GM19467 (cell line): ENCODE data around the gene PNMA3.
"Not testable (repeated sequence)": the region's sequence is repeated elsewhere in the genome, so short reads cannot be mapped to it uniquely, and the experiment has no call there.

ENCODE experiments used
- ATAC-seq: cut with Tn5 transposase; IDR thresholded peaks from one replicate; pipeline ENCODE4 v1.9.1; 2021; ENCODE audit warnings: mild to moderate bottlenecking, moderate library complexity; ENCODE audit not compliant: unreplicated experiment

The PNMA3 gene, protein sequence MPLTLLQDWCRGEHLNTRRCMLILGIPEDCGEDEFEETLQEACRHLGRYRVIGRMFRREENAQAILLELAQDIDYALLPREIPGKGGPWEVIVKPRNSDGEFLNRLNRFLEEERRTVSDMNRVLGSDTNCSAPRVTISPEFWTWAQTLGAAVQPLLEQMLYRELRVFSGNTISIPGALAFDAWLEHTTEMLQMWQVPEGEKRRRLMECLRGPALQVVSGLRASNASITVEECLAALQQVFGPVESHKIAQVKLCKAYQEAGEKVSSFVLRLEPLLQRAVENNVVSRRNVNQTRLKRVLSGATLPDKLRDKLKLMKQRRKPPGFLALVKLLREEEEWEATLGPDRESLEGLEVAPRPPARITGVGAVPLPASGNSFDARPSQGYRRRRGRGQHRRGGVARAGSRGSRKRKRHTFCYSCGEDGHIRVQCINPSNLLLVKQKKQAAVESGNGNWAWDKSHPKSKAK

GRCh38 chrX:153055871-153056749, at the start of gene PNMA3:
Gene PNMA3 (plus strand): TSS chrX:153056470. CDS start chrX:153057056, 586 bp downstream.
- ATAC-seq = no peak

DNA sequence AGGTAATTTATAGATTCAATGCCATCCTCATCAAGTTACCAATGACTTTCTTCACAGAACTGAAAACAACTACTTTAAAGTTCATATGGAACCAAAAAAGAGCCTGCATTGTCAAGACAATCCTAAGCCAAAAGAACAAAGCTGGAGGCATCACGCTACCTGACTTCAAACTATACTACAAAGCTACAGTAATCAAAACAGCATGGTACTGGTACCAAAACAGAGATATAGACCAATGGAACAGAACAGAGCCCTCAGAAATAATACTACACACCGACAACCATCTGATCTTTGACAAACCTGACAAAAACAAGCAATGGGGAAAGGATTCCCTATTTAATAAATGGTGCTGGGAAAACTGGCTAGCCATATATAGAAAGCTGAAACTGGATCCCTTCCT, 39.1 kb upstream of the PNMA3 start:
- not testable (repeated sequence) for ATAC-seq

DNA sequence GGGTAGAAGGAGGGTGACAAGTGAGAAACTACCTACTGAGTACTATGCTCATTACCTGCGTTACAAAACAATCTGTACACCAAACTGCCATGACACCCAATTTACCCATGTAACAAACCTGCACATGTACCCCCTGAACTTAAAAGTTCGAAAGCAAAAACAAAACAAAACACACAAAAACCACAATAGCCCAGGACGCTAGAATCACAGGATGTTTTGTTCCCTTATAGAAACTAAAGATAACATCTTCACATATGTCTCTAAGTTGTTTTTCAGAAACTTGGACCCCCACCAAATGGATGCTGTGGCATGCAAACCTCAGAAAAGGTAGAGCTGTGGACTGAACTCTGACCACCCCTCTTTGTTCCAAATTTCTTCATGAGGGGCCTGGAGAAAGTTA, 37.1 kb upstream of the PNMA3 start:
- no peak for ATAC-seq

- not testable (repeated sequence) for ATAC-seq
Observed at GRCh38 chrX:153026501-153026900, 29.8 kb upstream of the PNMA3 start.

GRCh38 chrX:153028487-153028886, 27.8 kb upstream of the PNMA3 start:
- ATAC-seq = not testable (repeated sequence)

GRCh38 chrX:153029162-153029561, 27.1 kb upstream of the PNMA3 start:
- ATAC-seq = no peak

GRCh38 chrX:153029875-153030274, 26.4 kb upstream of the PNMA3 start:
- ATAC-seq = no peak

- ATAC-seq = no peak
Observed at GRCh38 chrX:153030801-153031200, 25.5 kb upstream of the PNMA3 start.

DNA sequence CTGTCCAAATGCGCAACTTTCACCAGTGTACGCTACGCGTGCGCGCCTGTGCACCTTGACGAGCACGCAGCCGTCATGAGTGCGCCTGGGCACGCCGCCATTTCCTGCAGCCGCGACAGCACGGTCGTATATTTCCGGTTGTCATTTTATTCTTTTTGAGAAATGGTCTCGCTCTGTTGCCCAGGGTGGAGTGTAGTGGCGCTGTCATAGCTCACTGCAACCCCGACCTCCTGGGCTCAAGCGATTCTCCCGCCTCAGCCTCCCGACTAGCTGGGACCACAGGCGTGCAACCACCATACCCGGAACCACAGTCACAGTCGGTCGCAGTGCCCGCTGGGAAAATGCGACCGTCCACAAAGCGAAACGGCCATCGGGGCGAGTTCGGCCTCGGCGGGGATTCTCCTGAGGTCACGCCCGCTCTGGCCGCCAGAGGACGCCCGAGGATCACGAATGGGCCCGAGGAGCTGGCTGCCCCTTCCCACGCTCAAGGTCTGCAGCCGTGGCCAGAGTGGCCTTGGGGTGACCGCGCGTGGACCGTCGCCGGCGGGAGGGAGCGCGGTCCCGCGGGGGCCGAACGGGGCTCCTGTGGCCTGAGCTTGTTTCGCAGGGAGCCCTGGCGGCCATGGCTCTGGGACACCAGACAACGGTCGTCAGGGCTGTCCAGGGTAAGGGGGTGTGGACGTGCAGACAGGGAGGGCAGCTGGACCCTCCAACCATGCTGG, 23.7 kb upstream of the PNMA3 start:
- ATAC-seq = peak; percentile 76

DNA sequence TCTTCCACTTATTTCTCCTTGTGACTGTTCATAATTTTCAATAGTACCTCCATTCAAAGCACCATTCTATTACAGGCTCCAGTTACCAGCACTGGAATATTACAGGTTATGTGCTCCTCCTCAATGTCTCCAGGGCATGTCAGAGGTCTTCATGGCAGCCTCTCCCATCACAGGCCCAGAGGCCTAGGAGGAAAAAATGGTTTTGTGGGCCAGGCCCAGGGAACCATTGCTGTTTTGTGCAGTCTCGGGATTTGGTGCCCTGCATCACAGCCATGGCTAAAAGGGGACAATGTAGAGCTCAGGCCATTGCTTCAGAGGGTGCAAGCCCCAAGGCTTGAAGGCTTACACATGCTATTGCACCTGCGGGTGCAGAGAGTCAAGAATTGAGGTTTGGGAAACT, 7.2 kb upstream of the PNMA3 start:
- no peak for ATAC-seq

DNA sequence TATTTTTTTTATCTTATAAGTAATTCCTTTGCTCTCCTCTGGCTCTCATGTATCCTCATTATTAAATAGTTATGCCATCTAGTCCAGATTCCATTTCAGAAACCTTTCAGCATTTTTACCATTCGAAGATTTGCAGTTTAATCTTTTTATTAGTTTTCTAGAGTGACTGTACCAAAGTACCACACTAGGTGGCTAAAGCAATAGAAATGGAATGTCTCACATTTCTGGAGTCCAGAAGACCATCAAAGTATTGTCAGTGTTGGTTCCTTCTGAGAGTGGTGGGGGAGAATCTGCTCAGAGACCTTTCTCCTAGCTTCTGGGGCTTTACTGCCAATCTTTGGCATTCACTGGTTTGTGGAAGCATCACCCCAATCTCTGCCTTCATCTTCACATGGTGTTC, 3.7 kb upstream of the PNMA3 start:
- no peak for ATAC-seq

DNA sequence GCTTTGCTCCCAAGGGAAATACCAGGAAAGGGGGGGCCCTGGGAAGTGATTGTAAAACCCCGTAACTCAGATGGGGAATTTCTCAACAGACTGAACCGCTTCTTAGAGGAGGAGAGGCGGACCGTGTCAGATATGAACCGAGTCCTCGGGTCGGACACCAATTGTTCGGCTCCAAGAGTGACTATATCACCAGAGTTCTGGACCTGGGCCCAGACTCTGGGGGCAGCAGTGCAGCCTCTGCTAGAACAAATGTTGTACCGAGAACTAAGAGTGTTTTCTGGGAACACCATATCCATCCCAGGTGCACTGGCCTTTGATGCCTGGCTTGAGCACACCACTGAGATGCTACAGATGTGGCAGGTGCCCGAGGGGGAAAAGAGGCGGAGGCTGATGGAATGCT, 1.0 kb downstream of the PNMA3 start:
- no peak for ATAC-seq

DNA sequence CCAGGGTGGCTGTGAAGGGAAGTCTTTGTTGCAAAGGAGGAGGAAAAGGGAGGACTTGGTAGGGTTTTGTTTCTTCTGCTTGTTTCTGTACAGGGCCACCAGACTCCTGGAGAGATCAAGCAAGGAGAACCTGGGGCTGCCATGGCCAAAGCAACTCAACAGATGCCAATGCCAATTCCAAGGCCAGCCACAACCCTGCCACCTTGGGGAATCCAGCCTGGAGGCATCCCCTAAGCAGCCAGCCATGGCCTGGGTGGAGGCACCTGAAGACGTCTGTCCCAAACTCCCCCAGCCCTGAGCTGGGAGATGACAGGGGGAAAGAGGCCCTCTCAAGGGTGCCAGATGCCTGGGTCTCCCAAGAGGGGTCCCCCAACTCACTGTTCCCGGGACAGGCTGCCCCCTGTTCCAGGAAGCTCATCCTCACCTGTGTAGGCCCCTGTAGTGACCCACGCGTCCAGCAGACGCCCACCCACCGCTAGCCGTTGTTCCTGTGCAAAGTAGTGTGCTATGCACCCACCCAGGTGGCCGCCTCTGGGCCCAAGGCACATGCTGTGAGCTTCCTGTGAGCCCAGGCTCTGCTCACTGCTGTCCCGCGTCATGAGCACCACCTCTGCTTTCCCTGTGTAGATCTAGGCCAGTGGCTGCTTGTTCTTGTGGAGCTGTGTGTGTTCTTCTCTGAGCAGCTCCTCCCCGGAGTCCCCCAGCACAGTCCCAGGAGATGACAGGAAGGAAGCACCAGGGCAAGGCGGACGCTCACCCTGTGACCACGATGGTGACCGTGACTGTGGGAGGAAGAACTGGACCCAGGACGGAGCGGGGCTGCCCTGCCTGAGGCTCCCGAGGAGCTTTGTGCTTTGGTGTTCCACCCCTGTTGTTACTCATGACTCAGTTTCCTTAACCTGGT, 3.2 kb downstream of the PNMA3 start:
- ATAC-seq = no peak

- no peak for ATAC-seq
Observed at GRCh38 chrX:153060095-153060445, 3.8 kb downstream of the PNMA3 start.

- no peak for ATAC-seq
Observed at GRCh38 chrX:153061732-153062131, 5.5 kb downstream of the PNMA3 start.

- ATAC-seq = no peak
Observed at GRCh38 chrX:153063315-153063714, 7.0 kb downstream of the PNMA3 start.

- no peak for ATAC-seq
Observed at GRCh38 chrX:153064061-153064460, 7.8 kb downstream of the PNMA3 start.

GRCh38 chrX:153065389-153065788, 9.1 kb downstream of the PNMA3 start:
- ATAC-seq = no peak

DNA sequence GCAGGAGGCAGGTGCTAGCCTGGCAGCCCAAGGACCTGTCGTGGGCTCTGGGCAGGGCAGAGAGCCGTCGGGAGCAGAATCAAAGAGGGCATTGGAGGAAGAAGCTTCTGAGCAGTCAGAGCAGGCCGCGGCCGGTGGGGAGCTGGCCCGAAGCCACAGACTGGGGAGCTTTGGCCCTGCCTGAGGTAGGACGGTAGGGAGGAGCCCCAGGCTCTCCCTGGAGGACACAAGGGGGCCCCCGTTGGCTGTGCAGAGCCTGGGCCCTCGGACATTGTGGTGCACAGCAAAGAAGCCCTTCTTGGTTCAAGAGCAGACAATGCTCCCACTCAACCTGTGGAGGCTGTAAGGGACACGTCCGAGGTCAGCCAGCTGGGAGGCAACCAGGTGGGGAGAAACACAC, 10.1 kb downstream of the PNMA3 start:
- not testable (repeated sequence) for ATAC-seq

DNA sequence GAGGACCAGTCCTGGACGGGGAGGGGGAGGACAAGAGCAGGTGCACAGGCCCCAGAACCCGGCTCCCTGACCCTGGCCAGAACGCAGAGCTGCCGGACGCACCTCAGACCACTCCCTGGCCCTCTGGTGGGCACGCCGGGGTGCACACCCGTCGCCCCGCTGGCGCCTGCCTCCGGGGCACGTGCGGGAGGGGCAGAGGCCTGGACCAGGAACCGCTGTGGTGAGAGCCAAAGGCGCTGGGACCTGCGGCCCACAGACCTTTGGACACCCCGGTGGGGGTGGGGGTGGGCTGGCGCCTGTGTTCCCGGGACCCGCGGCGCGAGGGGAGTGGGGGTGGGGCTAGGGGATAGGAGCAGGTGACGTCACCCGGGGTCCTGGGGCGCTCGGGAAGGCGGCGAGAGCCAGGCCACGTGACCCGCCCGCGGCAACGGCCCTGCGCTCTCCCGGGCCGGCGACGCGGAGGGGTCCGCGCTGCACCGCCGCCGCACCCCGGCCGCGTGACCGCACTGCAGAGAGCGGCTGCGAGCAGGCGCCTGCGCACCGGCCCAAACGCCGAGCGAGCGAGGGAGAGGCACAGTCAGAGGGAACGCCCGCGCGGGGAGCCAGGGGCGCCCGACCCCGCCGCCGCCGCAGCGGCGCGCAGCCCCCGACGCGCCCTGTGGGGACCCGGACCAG, 15.8 kb downstream of the PNMA3 start, which contains the start of gene PNMA6A:
TSS of gene PNMA6A (plus strand) at position 546 of the 675 bp plus-strand sequence. CDS start 609 bp downstream, outside the sequence.
- ATAC-seq = not testable (repeated sequence)
